Measurements from ENCODE around the gene HADHB.

- TF ChIP-seq POLR2A (IDR thresholded peaks at IDR 0.05; ENCODE audit: low read depth, low read length) = no peak
- TF ChIP-seq SPI1 (IDR thresholded peaks at IDR 0.05; ENCODE audit: low read depth, low read length) = no peak
- TF ChIP-seq POLR2AphosphoS5 (IDR thresholded peaks at IDR 0.05; ENCODE audit: low read depth, low read length) = no peak
Measured at GRCh38 chr2:26318950-26319349, 74.2 kb downstream of the HADHB start.

Measured in GM12891 (cell line).